ENCODE results near the gene MPG.
A peak's percentile ranks its signal among the peaks of the same experiment; 100 is the strongest.
"Not testable (repeated sequence)": the region's sequence is repeated elsewhere in the genome, so short reads cannot be mapped to it uniquely, and the experiment has no call there.

The MPG gene

GRCh38 chr16:42069-42457 is 36.0 kb upstream of the MPG start:
- peaks cover 31% of the 10 kb centered on the region for H3K4me1 Mint-ChIP-seq (ENCODE audit: low read depth)
- no peak overlapping the region for H3K27ac Mint-ChIP-seq
- H3K36me3 Mint-ChIP-seq (ENCODE audit: low read depth), result peaks cover 44% of the 10 kb centered on the region

GRCh38 chr16:42691-43090 is 35.3 kb upstream of the MPG start:
- Mint-ChIP-seq H3K4me1 (ENCODE audit: low read depth) (peaks cover 31% of the 10 kb centered on the region), H3K27ac (peak overlapping the region; percentile 15), H3K4me3 (no peak overlapping the region), H3K27me3 (ENCODE audit: low read depth) (no peaks in the 10 kb centered on the region), H3K36me3 (ENCODE audit: low read depth) (peaks cover 48% of the 10 kb centered on the region), H3K9me3 (no peaks in the 10 kb centered on the region)
- no peak for DNase-seq (ENCODE audit: low spot score)

More at GRCh38 chr16:42069-42457, 36.0 kb upstream of the MPG start:
- H3K9me3 Mint-ChIP-seq, result no peaks in the 10 kb centered on the region
- DNase-seq (ENCODE audit: low spot score), result no peak
- H3K4me3 Mint-ChIP-seq, result no peak overlapping the region
- no peaks in the 10 kb centered on the region for H3K27me3 Mint-ChIP-seq (ENCODE audit: low read depth)

GRCh38 chr16:43294-43693 is 34.7 kb upstream of the MPG start:
- H3K36me3 Mint-ChIP-seq (ENCODE audit: low read depth), result peaks cover 51% of the 10 kb centered on the region
- no peak for DNase-seq (ENCODE audit: low spot score)
- no peak overlapping the region for H3K4me3 Mint-ChIP-seq
- H3K4me1 Mint-ChIP-seq (ENCODE audit: low read depth), result peaks cover 27% of the 10 kb centered on the region
- no peaks in the 10 kb centered on the region for H3K27me3 Mint-ChIP-seq (ENCODE audit: low read depth)
- H3K27ac Mint-ChIP-seq, result no peak overlapping the region
- H3K9me3 Mint-ChIP-seq, result no peaks in the 10 kb centered on the region

- Mint-ChIP-seq H3K9me3 (no peaks in the 10 kb centered on the region), H3K27ac (no peak overlapping the region)
Measured at GRCh38 chr16:44655-45054, 33.4 kb upstream of the MPG start.

GRCh38 chr16:45454-45853 is 32.6 kb upstream of the MPG start:
- Mint-ChIP-seq H3K9me3 (no peaks in the 10 kb centered on the region), H3K27me3 (ENCODE audit: low read depth) (no peaks in the 10 kb centered on the region), H3K4me1 (ENCODE audit: low read depth) (peaks cover 16% of the 10 kb centered on the region), H3K36me3 (ENCODE audit: low read depth) (peaks cover 57% of the 10 kb centered on the region), H3K4me3 (no peak overlapping the region), H3K27ac (no peak overlapping the region)
- DNase-seq (ENCODE audit: low spot score), result no peak

More at GRCh38 chr16:44655-45054, 33.4 kb upstream of the MPG start:
- no peak overlapping the region for H3K4me3 Mint-ChIP-seq
- no peaks in the 10 kb centered on the region for H3K27me3 Mint-ChIP-seq (ENCODE audit: low read depth)
- H3K36me3 Mint-ChIP-seq (ENCODE audit: low read depth), result peaks cover 51% of the 10 kb centered on the region
- peaks cover 15% of the 10 kb centered on the region for H3K4me1 Mint-ChIP-seq (ENCODE audit: low read depth)
- no peak for DNase-seq (ENCODE audit: low spot score)

GRCh38 chr16:46510-46909 is 31.5 kb upstream of the MPG start:
- H3K9me3 Mint-ChIP-seq; H3K27ac Mint-ChIP-seq; H3K27me3 Mint-ChIP-seq (ENCODE audit: low read depth); H3K4me3 Mint-ChIP-seq; DNase-seq (ENCODE audit: low spot score): not testable (repeated sequence)
- Mint-ChIP-seq H3K36me3 (ENCODE audit: low read depth) (peaks cover 68% of the 10 kb centered on the region), H3K4me1 (ENCODE audit: low read depth) (peaks cover 26% of the 10 kb centered on the region)

- peaks cover 25% of the 10 kb centered on the region for H3K4me1 Mint-ChIP-seq (ENCODE audit: low read depth)
- H3K4me3 Mint-ChIP-seq, result no peak overlapping the region
- no peak for DNase-seq (ENCODE audit: low spot score)
- H3K27ac Mint-ChIP-seq, result no peak overlapping the region
- no peaks in the 10 kb centered on the region for H3K9me3 Mint-ChIP-seq
- no peaks in the 10 kb centered on the region for H3K27me3 Mint-ChIP-seq (ENCODE audit: low read depth)
- H3K36me3 Mint-ChIP-seq (ENCODE audit: low read depth), result peaks cover 66% of the 10 kb centered on the region
Measured at GRCh38 chr16:47234-47633, 30.8 kb upstream of the MPG start.

GRCh38 chr16:50769-51591 is 27.0 kb upstream of the MPG start:
- H3K9me3 Mint-ChIP-seq, result no peaks in the 10 kb centered on the region
- peaks cover 23% of the 10 kb centered on the region for H3K4me1 Mint-ChIP-seq (ENCODE audit: low read depth)
- no peak for DNase-seq (ENCODE audit: low spot score)
- peak overlapping the region; percentile 94 for H3K4me3 Mint-ChIP-seq
- no peaks in the 10 kb centered on the region for H3K27me3 Mint-ChIP-seq (ENCODE audit: low read depth)
- no peak overlapping the region for H3K27ac Mint-ChIP-seq
- peaks cover 50% of the 10 kb centered on the region for H3K36me3 Mint-ChIP-seq (ENCODE audit: low read depth)

- Mint-ChIP-seq H3K4me3 (peak within 1 kb of the TSS; percentile 94), H3K9me3 (no peaks in the 10 kb centered on the region), H3K36me3 (ENCODE audit: low read depth) (peaks cover 47% of the 10 kb centered on the region), H3K27ac (peak within 1 kb of the TSS; percentile 95), H3K27me3 (ENCODE audit: low read depth) (no peaks in the 10 kb centered on the region), H3K4me1 (ENCODE audit: low read depth) (peaks cover 23% of the 10 kb centered on the region)
- DNase-seq (ENCODE audit: low spot score), result peak; percentile 97
Measured at GRCh38 chr16:53346-54236, 24.4 kb upstream of the MPG start, which contains the start of the genes POLR3K and SNRNP25. Gene POLR3K, minus strand, starts transcription at chr16:53608. Its CDS starts 22 bp downstream, at chr16:53586. Gene SNRNP25, plus strand, starts transcription at chr16:53828. Its CDS starts 189 bp downstream, at chr16:54017.

GRCh38 chr16:54237-54581 is 23.8 kb upstream of the MPG start:
- Mint-ChIP-seq H3K4me3 (peak overlapping the region; percentile 94), H3K9me3 (no peaks in the 10 kb centered on the region), H3K27ac (peak overlapping the region; percentile 36), H3K27me3 (ENCODE audit: low read depth) (no peaks in the 10 kb centered on the region), H3K4me1 (ENCODE audit: low read depth) (peaks cover 23% of the 10 kb centered on the region), H3K36me3 (ENCODE audit: low read depth) (peaks cover 45% of the 10 kb centered on the region)
- DNase-seq (ENCODE audit: low spot score), result no peak

GRCh38 chr16:55571-56136 is 22.4 kb upstream of the MPG start:
- no peak overlapping the region for H3K27ac Mint-ChIP-seq
- no peaks in the 10 kb centered on the region for H3K9me3 Mint-ChIP-seq
- no peaks in the 10 kb centered on the region for H3K27me3 Mint-ChIP-seq (ENCODE audit: low read depth)
- DNase-seq (ENCODE audit: low spot score), result no peak
- peaks cover 38% of the 10 kb centered on the region for H3K36me3 Mint-ChIP-seq (ENCODE audit: low read depth)
- peak overlapping the region; percentile 94 for H3K4me3 Mint-ChIP-seq
- H3K4me1 Mint-ChIP-seq (ENCODE audit: low read depth), result peaks cover 21% of the 10 kb centered on the region

- peaks cover 13% of the 10 kb centered on the region for H3K4me1 Mint-ChIP-seq (ENCODE audit: low read depth)
- peaks cover 30% of the 10 kb centered on the region for H3K36me3 Mint-ChIP-seq (ENCODE audit: low read depth)
- peak overlapping the region; percentile 22 for H3K4me3 Mint-ChIP-seq
- no peak for DNase-seq (ENCODE audit: low spot score)
- H3K27me3 Mint-ChIP-seq (ENCODE audit: low read depth), result no peaks in the 10 kb centered on the region
- no peak overlapping the region for H3K27ac Mint-ChIP-seq
- H3K9me3 Mint-ChIP-seq, result no peaks in the 10 kb centered on the region
Measured at GRCh38 chr16:56231-56927, 21.6 kb upstream of the MPG start.

GRCh38 chr16:57711-58110 is 20.3 kb upstream of the MPG start:
- no peaks in the 10 kb centered on the region for H3K9me3 Mint-ChIP-seq
- H3K4me3 Mint-ChIP-seq, result no peak overlapping the region
- no peak overlapping the region for H3K27ac Mint-ChIP-seq
- DNase-seq (ENCODE audit: low spot score), result no peak
- peaks cover 25% of the 10 kb centered on the region for H3K36me3 Mint-ChIP-seq (ENCODE audit: low read depth)
- peaks cover 8% of the 10 kb centered on the region for H3K4me1 Mint-ChIP-seq (ENCODE audit: low read depth)
- H3K27me3 Mint-ChIP-seq (ENCODE audit: low read depth), result no peaks in the 10 kb centered on the region
